ENCODE results near the gene ASB2. TPM values are rescaled to one million over a fixed set of nuclear protein-coding genes. Genes with fewer than 3 reads are reported as not detected.

The ASB2 gene
- total and polyA plus RNA-seq, 2 of the 8 experiments (the other 6 are each of a cell fraction or from before 2014, with no cell fraction given) = 1.0 to 2.1 TPM

DNA sequence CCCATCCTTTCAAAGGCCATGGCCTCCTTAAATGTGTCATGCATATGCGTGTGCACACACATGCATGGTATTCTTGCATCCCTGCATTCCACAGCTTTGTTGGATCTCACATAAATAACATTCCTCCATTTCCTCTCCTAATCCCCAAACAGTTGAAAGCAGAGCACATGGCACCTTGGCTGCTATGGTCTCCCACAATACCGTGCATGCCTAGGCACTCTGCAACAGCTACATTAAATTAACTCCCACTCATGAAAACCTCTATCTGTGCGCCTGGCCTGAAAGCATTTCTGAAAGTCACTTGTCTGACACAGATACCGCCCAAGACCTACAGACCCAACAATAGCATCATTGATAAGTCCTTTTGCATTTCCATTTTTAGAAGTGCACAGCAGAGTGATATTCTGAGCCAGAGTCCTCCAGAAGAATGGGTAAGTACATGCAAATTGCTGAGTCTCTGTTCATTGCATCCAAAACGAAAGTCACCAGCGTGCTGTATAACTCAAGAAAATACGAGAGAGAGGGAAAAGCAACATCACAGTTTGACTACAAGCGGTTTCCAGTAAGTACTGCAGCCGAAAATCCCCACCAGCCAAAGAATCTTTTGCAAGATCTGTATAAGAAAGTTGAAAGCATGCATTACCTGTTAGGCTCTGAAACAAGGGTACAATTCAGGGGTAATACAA, 436 bp downstream of the ASB2 start:
- Histone ChIP-seq H2AFZ (ENCODE audit: low read length) (no peak overlapping the region), H4K91ac (replicated peaks; ENCODE audit: insufficient read length, low read length) (no peak overlapping the region), H3K79me1 (ENCODE audit: low read depth, low read length) (no peaks in the 10 kb centered on the region), H4K20me1 (replicated peaks in 1 of 2; ENCODE audit: control insufficient read depth in 1 of 2, insufficient read depth in 2 of 2, low read length in 2 of 2) (no peaks in the 10 kb centered on the region), H2BK15ac (ENCODE audit: low read length) (no peak overlapping the region), H3K27ac (ENCODE audit: low read depth, low read length) (no peak overlapping the region; the same call in 1 of the 2 replicates), H2BK12ac (ENCODE audit: low read depth, low read length) (no peak overlapping the region), H4K5ac (ENCODE audit: insufficient read length, low read depth, low read length) (no peak overlapping the region), H3K4me1 (replicated peaks in 1 of 4; ENCODE audit: control insufficient read depth in 3 of 4, insufficient read depth in 4 of 4, low read length in 3 of 4) (peaks cover 0 to 3% (median 0%) of the 10 kb centered on the region in 4 experiments; a peak in 1 of 7 replicates), H3K79me2 (ENCODE audit: control insufficient read depth in 1 of 2, insufficient read depth in 2 of 2, low read length in 2 of 2) (no peaks in the 10 kb centered on the region), H3K18ac (ENCODE audit: extremely low read depth, low read length) (no peak overlapping the region), H3K9ac (replicated peaks in 1 of 4; ENCODE audit: extremely low read depth in 1 of 4, low read depth in 3 of 4, low read length in 3 of 4) (no peak overlapping the region), H2BK20ac (ENCODE audit: low read length) (no peak overlapping the region), H3K36me3 (ENCODE audit: control insufficient read depth in 2 of 4, insufficient read depth in 4 of 4, low read length in 3 of 4) (no peaks in the 10 kb centered on the region), H3K4me2 (ENCODE audit: insufficient read depth in 1 of 2, low read depth in 2 of 2, low read length in 2 of 2) (no peak overlapping the region), H3K56ac (replicated peaks; ENCODE audit: insufficient read length, low read depth, low read length) (no peak overlapping the region), H3K27me3 (replicated peaks in 1 of 4; ENCODE audit: control insufficient read depth in 3 of 4, extremely low read depth in 1 of 4, insufficient read depth in 3 of 4, low read length in 3 of 4) (no peaks in the 10 kb centered on the region; a peak in 1 of 7 replicates), H3K14ac (ENCODE audit: insufficient read length) (no peak overlapping the region), H2BK5ac (ENCODE audit: low read depth, low read length) (no peak overlapping the region), H2BK120ac (replicated peaks; ENCODE audit: low read depth, low read length) (no peak overlapping the region), H3K4ac (replicated peaks; ENCODE audit: insufficient read length, low read depth, low read length) (no peak overlapping the region), H3K9me3 (ENCODE audit: insufficient read depth in 2 of 2, low read depth in 1 of 2, low read length in 1 of 2) (no peaks in the 10 kb centered on the region), H3K23ac (ENCODE audit: insufficient read length) (no peak overlapping the region), H4K8ac (ENCODE audit: extremely low read depth, insufficient read depth, low read length) (no peak overlapping the region), H3K23me2 (ENCODE audit: low read depth, low read length) (no peaks in the 10 kb centered on the region), H2AK5ac (ENCODE audit: low read depth, low read length) (no peak overlapping the region), H3K4me3 (ENCODE audit: extremely low read depth in 1 of 4, insufficient read depth in 2 of 4, low read depth in 3 of 4, low read length in 4 of 4) (no peak overlapping the region)
- FAIRE-seq (no peak), DNase-seq (ENCODE audit: low read depth in 1 of 2, low spot score in 2 of 2) (no peak)
- CTCF ChIA-PET (ENCODE audit: partially characterized antibody) = interaction anchor here (0.9 to 7.8 kb wide), 6 partner anchors 8 to 61 kb away, joined by 3 to 81 read pairs (median 24); no protein-coding TSS in a partner anchor
- 0 out of 2 replicates have a peak, but pooled peaks have one; percentile 51 for TF ChIP-seq TEAD4 (IDR thresholded peaks at IDR 0.05; ENCODE audit: low read depth, low read length)
- no peak for TF ChIP-seq CBX8 (IDR thresholded peaks at IDR 0.05; ENCODE audit: borderline replicate concordance, low read depth, low read length)
- TF ChIP-seq, protein P1, sequence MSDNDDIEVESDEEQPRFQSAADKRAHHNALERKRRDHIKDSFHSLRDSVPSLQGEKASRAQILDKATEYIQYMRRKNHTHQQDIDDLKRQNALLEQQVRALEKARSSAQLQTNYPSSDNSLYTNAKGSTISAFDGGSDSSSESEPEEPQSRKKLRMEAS (IDR thresholded peaks at IDR 0.05) = 0 out of 2 replicates have a peak, but pooled peaks have one; percentile 35
- POLR2A ChIA-PET (ENCODE audit: partially characterized antibody) = interaction anchor here (1.4 kb wide), 1 partner anchor 30 kb away, joined by 4 read pairs; no protein-coding TSS in a partner anchor
- WGBS, 2 experiments (ENCODE audit: extremely low coverage in 1 of 2, insufficient coverage in 1 of 2, insufficient read length in 1 of 2, insufficient replicate concordance in 2 of 2, low coverage in 1 of 2, low lambda C conversion rate in 2 of 2, missing lambda C conversion rate in 1 of 2) = 79% methylated on average over 9 of the region's 9 CpGs; no CpG with 5 or more reads in 1 of the 2 experiments
